ENCODE measurements around the gene TUBB. TPM values are rescaled to one million over a fixed set of nuclear protein-coding genes. Genes with fewer than 3 reads are reported as not detected.

TUBB gene
- polyA plus RNA-seq, 3 donors: 1,054 to 1,337 (median 1,265) TPM

DNA sequence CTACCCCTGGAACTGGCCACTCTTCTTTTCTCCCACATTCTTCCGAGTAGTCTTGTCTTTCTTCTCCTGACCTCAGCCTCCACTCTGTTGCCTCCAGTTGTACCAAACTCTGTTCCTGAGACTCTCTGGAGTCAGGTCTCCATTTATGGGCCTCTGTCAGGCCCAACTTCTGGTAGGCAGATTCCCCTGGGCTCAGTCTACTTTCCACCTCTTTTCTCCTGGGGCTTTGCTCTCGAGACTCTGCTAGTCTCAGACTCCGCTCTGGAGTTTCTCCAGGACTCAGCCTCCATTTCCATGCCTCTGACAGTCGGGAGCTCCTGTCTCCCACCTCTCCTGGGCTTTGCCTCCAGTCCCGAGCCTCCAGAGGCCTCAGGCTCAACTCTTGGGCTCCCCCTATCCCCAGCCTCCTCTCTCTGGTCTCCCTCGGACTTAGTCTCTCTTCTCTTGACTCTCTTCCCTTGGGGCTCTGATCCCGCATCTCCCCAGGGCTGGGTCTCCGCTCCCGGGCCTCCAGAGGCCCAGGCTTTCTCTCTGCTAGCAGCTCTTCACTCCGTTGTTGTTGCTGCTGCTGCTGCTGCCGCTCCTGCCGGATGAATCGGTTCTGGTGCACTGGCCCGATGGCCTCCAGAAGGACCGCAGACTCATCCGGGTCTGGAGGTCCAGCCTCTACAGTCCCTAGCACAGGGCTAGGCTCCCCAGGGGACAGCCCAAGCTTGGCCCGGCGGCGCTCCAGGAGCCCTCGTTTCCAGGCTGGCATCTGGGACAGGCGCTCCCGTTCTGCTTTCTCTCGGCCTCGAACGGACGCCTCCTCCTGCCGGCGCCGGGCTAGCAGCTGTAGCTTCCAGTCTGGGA is 34.8 kb upstream of the TUBB start:
- no peak for DNase-seq (ENCODE audit: extremely low read depth in 1 of 11, low read depth in 9 of 11, low spot score in 4 of 11)

DNA sequence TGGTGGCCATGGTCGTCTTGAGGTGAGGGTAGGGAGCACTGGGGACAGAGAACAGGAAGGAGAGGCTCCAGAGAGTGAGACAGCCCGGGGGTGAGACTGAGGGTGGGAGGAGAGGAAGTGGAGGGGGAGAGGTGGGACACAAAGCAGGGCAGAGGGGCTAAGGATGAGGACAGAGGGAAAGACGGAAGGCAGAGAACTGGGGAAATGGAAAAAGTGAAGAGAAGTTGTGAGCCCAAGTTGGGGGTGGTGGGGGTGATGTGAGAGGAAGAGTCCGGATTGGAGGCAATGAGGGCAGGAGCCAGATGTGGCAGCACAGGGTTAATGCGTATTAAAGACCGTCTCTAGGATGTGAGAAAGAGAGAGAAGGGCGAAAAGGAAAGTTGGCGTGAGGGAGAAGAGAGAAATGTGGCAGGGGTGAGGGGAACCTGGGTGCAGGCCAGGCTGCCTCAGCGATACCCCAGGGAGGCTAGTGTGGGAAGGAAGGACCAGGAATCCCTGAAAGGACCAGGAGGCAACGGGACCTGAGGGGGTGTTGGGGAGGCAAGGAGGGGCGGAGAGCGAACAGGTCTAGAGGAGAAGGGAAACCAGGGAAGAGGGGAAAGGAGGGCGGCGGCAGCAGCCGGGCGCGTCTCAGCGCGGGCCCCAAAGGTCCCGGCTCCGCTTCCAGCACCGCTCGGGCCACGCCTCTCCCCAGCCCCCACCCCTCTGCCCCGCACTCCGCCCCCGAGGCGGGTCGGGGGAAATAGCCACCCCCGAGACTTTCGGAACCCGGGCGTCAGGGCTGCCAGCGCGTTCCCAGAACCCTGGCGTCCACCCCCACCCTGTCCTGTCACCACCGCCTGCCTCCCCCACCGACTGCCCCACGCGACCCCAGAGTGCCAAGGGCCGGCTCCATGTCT is 33.9 kb upstream of the TUBB start, which contains the start of gene PPP1R18:
Gene PPP1R18 (minus strand): TSS at position 637 of the 899 bp plus-strand sequence. CDS start 627 bp downstream, at position 10.
- peak in 1 of 11 donors; percentile 56 for DNase-seq (ENCODE audit: extremely low read depth in 1 of 11, low read depth in 9 of 11, low spot score in 4 of 11)

DNA sequence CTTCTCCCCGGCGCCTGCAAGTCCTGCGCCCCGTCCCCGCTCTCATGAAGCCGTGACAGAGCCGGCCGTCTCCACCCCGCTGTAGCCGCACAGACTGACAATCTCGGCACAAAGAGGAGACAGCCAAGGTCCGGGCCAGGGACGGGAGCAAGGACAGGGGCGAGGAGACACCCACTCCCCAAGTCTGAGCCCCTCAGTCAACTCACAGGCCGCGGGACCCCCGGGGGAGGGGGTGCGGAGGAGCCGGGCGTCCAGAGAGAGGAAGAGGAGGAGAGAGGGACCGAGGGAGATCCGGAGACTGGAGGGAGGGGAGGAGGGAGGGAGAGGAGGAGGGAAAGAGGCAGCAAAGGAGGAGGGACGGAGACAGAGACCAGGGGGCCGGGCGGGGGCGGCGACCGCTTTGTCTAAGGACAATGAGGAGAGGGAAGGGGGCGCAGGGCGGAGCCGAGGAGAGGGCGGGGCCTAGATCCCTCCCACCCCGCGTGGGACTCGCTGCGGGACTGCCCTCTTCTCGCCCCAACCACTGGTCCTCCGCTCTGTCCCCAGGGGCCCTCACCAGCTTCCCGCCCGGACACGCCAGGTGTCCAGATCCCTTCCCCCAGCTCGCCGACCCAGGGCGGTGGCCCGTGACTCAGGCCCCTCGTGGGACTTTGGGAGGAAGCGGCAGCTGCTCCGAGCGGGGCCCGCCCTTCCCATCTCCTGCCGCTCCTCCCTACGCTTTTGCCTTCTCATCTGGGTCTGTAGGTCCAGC is 33.1 kb upstream of the TUBB start:
- peak in 9 of 11 donors; percentile 76 to 88 (median 84) for DNase-seq (ENCODE audit: extremely low read depth in 1 of 11, low read depth in 9 of 11, low spot score in 4 of 11)

DNA sequence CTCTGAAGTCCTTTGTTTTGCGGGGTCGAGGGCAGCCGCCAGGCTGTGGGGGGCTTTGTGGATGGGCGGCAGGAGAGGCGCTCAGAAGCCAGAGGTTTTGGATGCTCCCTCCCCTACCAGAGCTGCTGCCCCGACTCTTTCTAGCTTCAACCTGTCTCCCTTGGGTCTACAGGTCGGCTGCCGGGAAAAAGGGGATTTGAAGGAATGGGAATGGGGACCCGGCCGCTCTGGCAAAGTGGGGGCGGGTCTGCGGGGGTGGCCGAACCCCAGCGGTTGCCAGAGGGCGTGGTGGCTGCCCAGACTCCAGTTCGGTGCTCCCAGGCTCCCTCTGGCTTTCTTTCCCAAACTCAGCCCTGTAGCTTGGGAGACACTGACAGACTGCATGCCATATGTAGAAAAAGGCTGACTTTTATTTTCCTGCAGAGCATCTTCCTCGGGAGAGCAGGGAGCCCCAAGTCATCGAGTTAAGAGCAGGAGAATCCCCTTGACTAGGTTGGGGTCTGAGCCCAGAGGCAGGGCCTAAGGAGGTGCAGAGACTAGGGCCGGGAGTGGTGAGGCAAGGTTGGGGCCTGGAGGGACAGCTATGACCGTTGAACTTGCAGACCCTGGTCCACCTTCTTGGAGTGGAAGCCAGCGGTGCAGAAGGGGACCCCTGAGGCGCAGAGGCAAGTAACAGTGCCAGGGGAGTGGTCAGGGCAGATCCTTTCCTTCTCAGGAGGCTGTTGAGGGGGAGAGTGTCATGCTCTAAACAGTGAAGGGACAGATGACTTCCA is 32.3 kb upstream of the TUBB start:
- DNase-seq (ENCODE audit: extremely low read depth in 1 of 11, low read depth in 9 of 11, low spot score in 4 of 11): no peak

DNA sequence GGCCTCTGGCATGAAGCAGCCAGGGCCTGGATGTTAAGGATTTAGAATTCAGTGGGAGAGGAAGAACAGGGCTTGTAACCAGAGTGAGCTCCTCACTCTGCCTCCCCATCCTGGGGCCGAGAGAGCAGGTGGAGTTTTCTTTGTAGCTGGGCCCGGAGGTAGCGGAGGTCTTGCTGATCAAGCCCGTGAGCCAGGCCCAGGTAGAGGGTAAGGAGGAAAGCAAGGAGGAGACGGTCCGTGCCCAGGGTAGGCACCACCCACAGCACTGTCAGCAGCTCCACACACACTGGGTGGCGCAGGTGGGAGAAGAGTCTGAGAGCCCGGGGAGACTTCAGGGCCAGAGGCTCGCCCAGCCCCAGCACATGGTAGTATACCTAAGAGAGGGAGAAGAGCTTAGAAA is 31.6 kb upstream of the TUBB start:
- no peak for DNase-seq (ENCODE audit: extremely low read depth in 1 of 11, low read depth in 9 of 11, low spot score in 4 of 11)

DNA sequence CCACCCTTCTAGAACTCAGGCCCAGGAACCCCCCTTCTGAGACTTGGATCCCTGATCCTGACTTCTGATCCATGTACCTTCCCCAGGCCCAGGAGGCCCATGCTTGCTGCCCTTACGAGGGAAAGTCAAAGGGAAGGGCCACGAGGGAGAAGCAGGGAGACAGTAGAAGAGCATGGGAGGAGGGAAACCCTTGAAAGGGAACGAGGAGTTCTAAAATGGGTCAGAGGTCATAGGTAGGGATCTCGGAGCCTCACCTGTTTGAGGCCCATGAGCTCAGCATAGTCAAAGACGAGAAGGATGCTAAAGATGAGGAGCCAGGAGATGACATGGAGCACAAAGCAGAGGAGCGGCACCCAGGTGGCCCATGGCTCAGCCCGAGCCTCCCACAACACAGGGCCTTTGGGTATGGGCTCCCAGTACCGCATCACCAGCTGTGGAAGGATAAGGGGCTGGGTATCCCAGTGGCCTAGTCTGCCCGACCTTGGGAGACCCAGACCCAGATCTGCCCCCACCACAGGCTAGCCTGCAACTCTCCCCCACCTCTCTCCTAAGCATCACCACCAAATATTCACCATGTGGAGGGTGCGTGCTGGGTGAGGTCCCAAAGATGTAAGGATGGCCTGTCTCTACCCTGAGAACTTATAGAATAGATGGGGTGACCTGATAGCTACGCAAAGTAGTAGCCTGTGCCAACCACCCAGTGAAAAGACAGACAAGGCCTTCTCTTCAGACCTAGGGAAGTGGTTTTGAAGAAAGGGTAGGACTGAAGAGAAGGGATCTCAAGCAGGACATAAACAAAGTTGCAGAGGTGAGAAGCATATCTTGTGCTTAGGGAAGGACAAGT is 30.9 kb upstream of the TUBB start:
- no peak for DNase-seq (ENCODE audit: extremely low read depth in 1 of 11, low read depth in 9 of 11, low spot score in 4 of 11)

DNA sequence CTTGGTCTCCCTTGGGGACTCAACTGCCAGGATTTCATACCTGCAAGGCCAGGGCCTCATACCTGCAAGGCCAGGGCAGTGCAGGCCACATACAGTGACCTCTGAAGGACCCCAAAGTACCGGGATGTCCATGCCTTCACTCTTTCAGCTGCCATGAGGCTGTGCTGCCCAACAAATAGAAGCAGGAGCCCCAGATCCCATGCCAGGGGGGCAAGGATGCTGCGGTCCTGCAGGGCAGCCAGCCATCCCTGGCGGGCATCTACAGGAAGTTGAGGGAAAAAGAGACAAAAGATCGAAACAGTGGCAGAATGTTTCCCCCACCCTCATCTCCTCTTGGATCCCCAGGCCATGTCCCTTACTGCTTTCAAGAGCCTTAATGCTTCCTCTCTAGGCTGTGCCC is 30.2 kb upstream of the TUBB start:
- DNase-seq (ENCODE audit: extremely low read depth in 1 of 11, low read depth in 9 of 11, low spot score in 4 of 11): no peak

DNA sequence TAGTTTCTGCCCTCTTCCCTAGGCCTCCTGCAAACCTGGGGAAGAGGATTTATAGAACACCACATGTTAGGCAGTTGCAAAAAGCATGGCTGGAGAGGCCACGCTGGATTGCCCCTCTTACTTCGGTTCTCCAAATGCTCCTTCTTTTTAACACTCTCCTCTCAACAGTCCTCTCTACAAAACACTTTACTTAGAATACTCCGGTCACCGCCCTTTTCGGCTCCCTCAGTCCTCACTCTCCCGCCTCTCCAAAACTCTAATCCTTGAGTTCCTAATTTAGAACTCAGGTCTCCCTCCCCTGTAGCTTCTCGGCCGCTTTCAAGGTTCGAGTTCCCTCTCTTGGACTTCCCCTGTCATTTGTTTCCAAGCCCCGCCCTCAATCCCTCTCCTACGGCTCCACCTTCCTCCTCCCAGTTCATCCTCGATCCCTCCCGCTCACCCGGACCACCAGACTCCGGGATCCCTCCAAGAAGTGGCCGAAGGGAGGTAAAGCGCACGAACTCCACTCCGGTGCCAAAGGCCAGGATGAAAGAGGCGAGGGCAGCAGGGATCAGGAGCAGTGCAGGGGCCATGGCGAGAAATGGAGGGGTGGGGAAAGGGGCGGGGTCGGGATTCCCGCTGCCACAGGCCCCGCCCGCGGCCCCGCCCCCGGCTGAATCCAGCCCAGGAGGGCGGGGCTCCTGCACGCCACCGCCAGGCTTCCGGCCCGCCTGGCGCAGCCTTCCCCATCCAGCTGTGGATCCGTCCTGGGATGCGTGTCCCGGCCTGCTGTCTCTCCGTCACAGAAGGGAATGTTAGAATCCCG is 29.5 kb upstream of the TUBB start, which contains the start of gene NRM:
Gene NRM (minus strand): TSS at position 582 of the 805 bp plus-strand sequence. CDS start 10 bp downstream, at position 572.
- peak in 10 of 11 donors; percentile 79 to 90 (median 84) for DNase-seq (ENCODE audit: extremely low read depth in 1 of 11, low read depth in 9 of 11, low spot score in 4 of 11)

DNA sequence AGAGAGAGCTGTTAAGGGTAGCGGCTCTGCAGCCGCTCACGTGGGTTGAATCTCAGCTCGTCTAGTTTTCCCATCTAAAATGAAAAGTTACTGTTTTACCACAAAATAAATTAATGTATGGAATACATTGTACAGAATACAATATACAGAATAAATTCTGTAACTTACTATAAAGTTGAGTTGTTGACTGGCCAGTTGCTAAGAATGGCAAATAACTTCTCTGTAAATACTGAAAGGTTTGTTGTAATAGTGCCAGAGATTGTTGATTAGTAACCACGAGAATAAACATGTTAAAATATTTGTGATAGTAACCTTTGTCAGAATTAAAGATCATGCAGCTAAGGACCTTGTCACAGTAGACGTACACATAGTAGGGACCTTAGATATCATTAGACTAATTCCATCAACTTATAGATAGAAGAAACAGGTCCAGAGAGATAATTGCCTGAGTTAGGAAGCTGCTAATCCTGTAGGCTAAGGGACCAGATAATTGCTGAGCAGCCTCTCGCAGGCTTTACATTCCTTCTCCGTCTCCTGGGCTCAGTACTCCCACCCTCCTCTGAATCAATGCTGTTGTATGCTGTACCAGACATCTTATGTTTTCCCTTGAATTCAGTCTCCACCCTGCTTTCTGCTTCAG is 28.8 kb upstream of the TUBB start:
- no peak for DNase-seq (ENCODE audit: extremely low read depth in 1 of 11, low read depth in 9 of 11, low spot score in 4 of 11)

DNA sequence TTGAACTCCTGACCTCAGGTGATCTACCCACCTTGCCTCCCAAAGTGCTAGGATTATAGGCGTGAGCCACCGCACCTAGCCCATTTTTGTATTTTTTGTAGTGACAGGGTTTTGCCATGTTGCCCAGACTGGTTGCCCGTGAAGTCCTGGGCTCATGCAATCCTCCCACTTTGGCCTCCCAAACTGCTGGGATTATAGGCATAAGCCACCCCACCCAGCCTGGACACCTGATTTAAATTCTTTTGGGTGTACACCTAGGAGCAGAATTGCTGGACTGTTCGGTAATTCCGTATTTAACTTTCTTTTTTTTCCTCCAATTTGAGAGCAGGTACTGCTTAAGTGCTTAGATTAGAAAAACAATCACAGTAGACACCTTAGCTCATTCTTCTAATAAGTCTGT is 23.7 kb upstream of the TUBB start:
- no peak for DNase-seq (ENCODE audit: extremely low read depth in 1 of 11, low read depth in 9 of 11, low spot score in 4 of 11)

DNA sequence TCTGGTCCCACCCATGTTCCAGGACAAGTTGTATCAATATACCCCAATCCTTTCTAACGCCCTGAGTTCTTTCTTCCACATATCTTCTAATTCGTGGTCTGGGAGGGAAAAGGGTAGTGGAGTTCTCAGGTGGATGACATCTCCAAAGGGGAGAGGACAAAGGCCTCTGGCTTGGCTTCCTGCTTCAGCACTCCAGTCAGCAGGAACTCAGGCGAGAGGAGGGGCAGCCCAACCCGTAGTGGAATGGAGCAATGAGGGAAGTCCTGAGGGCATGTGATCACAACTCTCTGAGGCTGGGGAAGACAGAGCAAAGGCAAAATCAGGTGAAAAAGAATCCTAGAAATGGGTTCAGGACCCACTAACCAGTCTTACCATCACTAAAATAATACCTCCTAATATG is 19.8 kb upstream of the TUBB start:
- DNase-seq (ENCODE audit: extremely low read depth in 1 of 11, low read depth in 9 of 11, low spot score in 4 of 11): no peak

DNA sequence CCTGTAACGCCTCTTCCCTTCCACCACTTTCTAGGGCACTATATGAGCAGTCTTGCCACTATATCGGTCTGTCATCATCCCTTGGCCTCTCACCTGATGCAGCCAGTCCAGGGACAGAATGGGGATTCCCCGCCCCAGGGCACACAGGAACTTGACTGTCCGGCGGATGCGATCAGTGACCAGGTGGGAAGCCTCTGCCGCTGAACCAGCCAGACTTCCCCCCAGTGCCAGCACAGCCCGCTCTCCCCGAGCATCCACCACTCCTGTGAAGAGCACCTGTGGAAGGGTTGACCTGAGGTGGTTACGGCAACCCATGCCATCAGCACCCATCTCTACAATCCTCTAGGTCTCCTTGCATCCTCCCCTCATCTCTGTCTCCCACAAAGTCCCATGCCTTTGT is 17.1 kb upstream of the TUBB start:
- DNase-seq (ENCODE audit: extremely low read depth in 1 of 11, low read depth in 9 of 11, low spot score in 4 of 11): no peak

DNA sequence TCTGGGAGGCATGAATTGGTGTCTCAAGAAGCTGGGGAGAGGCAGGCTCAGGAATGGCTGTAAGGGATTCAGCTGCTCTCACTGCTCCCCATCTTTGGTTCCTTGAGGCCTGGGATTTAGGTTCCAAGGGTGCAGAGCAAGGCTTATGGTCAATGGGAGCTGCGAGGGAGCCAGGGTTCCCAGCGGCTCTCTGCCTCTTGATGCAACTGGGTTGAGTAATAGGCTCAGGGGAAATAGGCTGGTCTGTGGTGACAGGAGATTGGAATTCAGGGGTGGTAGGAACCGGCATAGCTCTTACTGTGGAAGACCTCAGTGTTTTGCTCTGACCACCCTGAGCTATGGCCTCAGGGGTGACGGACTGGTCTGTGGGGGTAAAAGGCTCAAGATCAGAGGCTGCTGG is 16.3 kb upstream of the TUBB start:
- no peak for DNase-seq (ENCODE audit: extremely low read depth in 1 of 11, low read depth in 9 of 11, low spot score in 4 of 11)

DNA sequence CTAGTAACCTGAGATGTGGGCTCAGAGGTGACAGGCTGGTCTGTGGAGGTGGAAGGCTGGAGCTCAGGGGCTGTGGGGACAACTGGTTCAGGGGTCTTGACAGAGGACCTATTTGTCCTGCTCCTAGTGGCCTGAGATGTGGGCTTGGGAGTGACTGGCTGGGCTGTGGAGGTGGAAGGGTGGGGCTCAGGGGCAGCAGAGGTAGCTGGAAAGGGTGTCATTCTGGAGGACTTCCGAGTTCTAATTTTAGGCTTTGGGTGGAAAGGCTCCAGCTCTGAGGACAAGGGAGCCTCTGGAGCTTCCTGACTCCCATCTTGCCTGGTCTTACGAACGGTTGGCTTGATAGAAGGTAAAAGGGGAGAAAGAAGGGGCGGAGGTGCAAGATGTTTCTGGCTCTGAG is 14.5 kb upstream of the TUBB start:
- DNase-seq (ENCODE audit: extremely low read depth in 1 of 11, low read depth in 9 of 11, low spot score in 4 of 11): no peak

DNA sequence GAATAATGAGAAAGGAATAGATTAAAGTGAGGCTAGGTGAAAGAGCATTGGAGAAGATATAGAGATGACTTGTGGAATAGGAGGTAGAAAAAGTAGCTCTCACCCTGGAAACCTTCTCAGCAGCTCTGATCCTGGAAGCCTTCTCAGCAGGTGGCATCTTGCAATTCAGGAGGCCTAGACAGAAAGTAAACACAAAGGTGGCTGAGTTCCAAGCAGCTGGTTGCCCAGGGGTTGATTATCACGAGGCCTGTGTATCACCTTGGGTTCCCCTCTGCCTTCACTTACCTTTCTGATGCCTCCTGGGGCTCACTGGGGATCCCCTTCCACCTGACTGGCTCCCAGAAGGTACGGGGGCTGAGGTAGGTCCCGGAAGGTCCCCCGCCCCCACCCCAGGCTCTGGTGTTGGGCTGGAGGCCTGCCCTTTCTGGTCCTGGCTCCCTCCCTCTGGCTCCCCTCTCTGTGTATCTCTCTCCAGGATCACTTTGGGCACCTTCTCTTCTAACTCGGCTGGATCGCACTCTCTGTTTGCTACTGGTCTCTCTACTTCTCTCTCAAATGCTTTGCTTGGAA is 12.8 kb upstream of the TUBB start:
- no peak for DNase-seq (ENCODE audit: extremely low read depth in 1 of 11, low read depth in 9 of 11, low spot score in 4 of 11)
